KOPT-K1 (cell line): ENCODE results near the gene SLC35E3.

ENCODE experiments used
- H3K27ac ChIP-seq: fragments of 200-600 bp; sonication (generic); 2 replicates; pipeline ENCODE4 v1.5.1; 2016; ENCODE audit warnings: antibody characterized with exemption, mild to moderate bottlenecking, low read depth, low read length; ENCODE audit not compliant: poor library complexity, severe bottlenecking
- H3K36me3 ChIP-seq: fragments of 200-600 bp; sonication (generic); 2 replicates; pipeline ENCODE4 v1.5.1; 2017; ENCODE audit warnings: antibody characterized with exemption, mild to moderate bottlenecking, low read length, moderate library complexity; ENCODE audit not compliant: insufficient read depth
- H3K9me3 ChIP-seq: fragments of 200-600 bp; sonication (generic); 2 replicates; pipeline ENCODE4 v1.5.1; 2017; ENCODE audit warnings: antibody characterized with exemption, low read length, mild to moderate bottlenecking; ENCODE audit not compliant: insufficient read depth, poor library complexity, severe bottlenecking

SLC35E3 gene

GRCh38 chr12:68761901-68762630, 16.1 kb downstream of the SLC35E3 start:
- no peaks in the 10 kb centered on the region for H3K9me3 ChIP-seq
- no peak overlapping the region for H3K27ac ChIP-seq
- peaks cover 54% of the 10 kb centered on the region for H3K36me3 ChIP-seq

- Histone ChIP-seq H3K36me3 (peaks cover 61% of the 10 kb centered on the region), H3K27ac (no peak overlapping the region), H3K9me3 (no peaks in the 10 kb centered on the region)
Observed at GRCh38 chr12:68762691-68763090, 16.7 kb downstream of the SLC35E3 start.

GRCh38 chr12:68765696-68766095, 19.7 kb downstream of the SLC35E3 start:
- no peaks in the 10 kb centered on the region for H3K9me3 ChIP-seq
- H3K36me3 ChIP-seq: peaks cover 44% of the 10 kb centered on the region
- no peak overlapping the region for H3K27ac ChIP-seq

GRCh38 chr12:68766646-68767045, 20.7 kb downstream of the SLC35E3 start:
- no peak overlapping the region for H3K27ac ChIP-seq
- no peaks in the 10 kb centered on the region for H3K9me3 ChIP-seq
- H3K36me3 ChIP-seq: peaks cover 40% of the 10 kb centered on the region

GRCh38 chr12:68767191-68767590, 21.2 kb downstream of the SLC35E3 start:
- Histone ChIP-seq H3K9me3 (no peaks in the 10 kb centered on the region), H3K27ac (no peak overlapping the region), H3K36me3 (peaks cover 36% of the 10 kb centered on the region)

GRCh38 chr12:68768431-68768939, 22.5 kb downstream of the SLC35E3 start:
- H3K36me3 ChIP-seq: peaks cover 30% of the 10 kb centered on the region
- no peak overlapping the region for H3K27ac ChIP-seq
- no peaks in the 10 kb centered on the region for H3K9me3 ChIP-seq

GRCh38 chr12:68769941-68770340, 24.0 kb downstream of the SLC35E3 start:
- peaks cover 15% of the 10 kb centered on the region for H3K36me3 ChIP-seq
- no peak overlapping the region for H3K27ac ChIP-seq
- no peaks in the 10 kb centered on the region for H3K9me3 ChIP-seq

GRCh38 chr12:68771223-68771925, 25.4 kb downstream of the SLC35E3 start:
- H3K36me3 ChIP-seq: peaks cover 14% of the 10 kb centered on the region
- no peak overlapping the region for H3K27ac ChIP-seq
- H3K9me3 ChIP-seq: no peaks in the 10 kb centered on the region

GRCh38 chr12:68772714-68773113, 26.7 kb downstream of the SLC35E3 start:
- Histone ChIP-seq H3K36me3 (peaks cover under 1% of the 10 kb centered on the region; the same call in 1 of the 2 replicates), H3K9me3 (no peaks in the 10 kb centered on the region), H3K27ac (peak overlapping the region; percentile 46)

GRCh38 chr12:68773582-68773981, 27.6 kb downstream of the SLC35E3 start:
- Histone ChIP-seq H3K9me3 (no peaks in the 10 kb centered on the region), H3K36me3 (no peaks in the 10 kb centered on the region), H3K27ac (peak overlapping the region; percentile 46)

GRCh38 chr12:68775121-68775630, 29.2 kb downstream of the SLC35E3 start:
- H3K9me3 ChIP-seq: no peaks in the 10 kb centered on the region
- H3K36me3 ChIP-seq: no peaks in the 10 kb centered on the region
- no peak overlapping the region for H3K27ac ChIP-seq

GRCh38 chr12:68776976-68777610, 31.1 kb downstream of the SLC35E3 start:
- no peak overlapping the region for H3K27ac ChIP-seq
- no peaks in the 10 kb centered on the region for H3K9me3 ChIP-seq
- no peaks in the 10 kb centered on the region for H3K36me3 ChIP-seq

- H3K27ac ChIP-seq: no peak overlapping the region
- no peaks in the 10 kb centered on the region for H3K9me3 ChIP-seq
- H3K36me3 ChIP-seq: no peaks in the 10 kb centered on the region
Observed at GRCh38 chr12:68779280-68779679, 33.3 kb downstream of the SLC35E3 start.

GRCh38 chr12:68780731-68781130, 34.8 kb downstream of the SLC35E3 start:
- Histone ChIP-seq H3K36me3 (no peaks in the 10 kb centered on the region), H3K9me3 (no peaks in the 10 kb centered on the region), H3K27ac (no peak overlapping the region)

GRCh38 chr12:68781728-68782127, 35.8 kb downstream of the SLC35E3 start:
- no peaks in the 10 kb centered on the region for H3K36me3 ChIP-seq
- H3K27ac ChIP-seq: no peak overlapping the region
- H3K9me3 ChIP-seq: no peaks in the 10 kb centered on the region
